Activated CD4-positive, CD25-positive, alpha-beta regulatory T cell treated with anti-CD3 and anti-CD28 coated beads, Interleukin-2, amount 50 U/mL, for 24 hours (primary cell): Measurements from ENCODE around the gene CD300LB.

Experiments used
- ATAC-seq, 2 donors: fragments of 150-1000 bp; cut with Tn5 transposase; one replicate each; pipeline ENCODE4 v1.10.0; 2021; ENCODE audit warnings: mild to moderate bottlenecking in 1 of 2, moderate library complexity in 1 of 2

Gene CD300LB

GRCh38 chr17:74547736-74548135, 16.5 kb upstream of the CD300LB start:
- ATAC-seq, result no peak

GRCh38 chr17:74547264-74547663, 16.0 kb upstream of the CD300LB start:
- ATAC-seq, result no peak

- no peak for ATAC-seq
Observed at GRCh38 chr17:74546586-74546985, 15.3 kb upstream of the CD300LB start.

- peak in 1 of 2 donors; percentile 36 for ATAC-seq
Observed at GRCh38 chr17:74545843-74546230, 14.6 kb upstream of the CD300LB start, which contains the start of gene CD300C. Gene CD300C (minus strand): TSS chr17:74546115. CDS start chr17:74545782, 333 bp downstream.

GRCh38 chr17:74544991-74545842, 13.9 kb upstream of the CD300LB start:
- no peak for ATAC-seq

- ATAC-seq, result no peak
Observed at GRCh38 chr17:74543891-74544760, 12.9 kb upstream of the CD300LB start.

GRCh38 chr17:74543406-74543805, 12.1 kb upstream of the CD300LB start:
- ATAC-seq, result no peak

- ATAC-seq, result no peak
Observed at GRCh38 chr17:74542727-74543383, 11.6 kb upstream of the CD300LB start.

- no peak for ATAC-seq
Observed at GRCh38 chr17:74542166-74542565, 10.9 kb upstream of the CD300LB start.

GRCh38 chr17:74541176-74542111, 10.2 kb upstream of the CD300LB start:
- ATAC-seq, result no peak

GRCh38 chr17:74539281-74539820, 8.1 kb upstream of the CD300LB start:
- no peak for ATAC-seq

GRCh38 chr17:74536890-74537289, 5.6 kb upstream of the CD300LB start:
- no peak for ATAC-seq

GRCh38 chr17:74532115-74532514, 840 bp upstream of the CD300LB start:
- peak in 1 of 2 donors; percentile 24 for ATAC-seq

- no peak for ATAC-seq
Observed at GRCh38 chr17:74530831-74531150, 484 bp downstream of the CD300LB start.

GRCh38 chr17:74529243-74529642, 2.0 kb downstream of the CD300LB start:
- ATAC-seq, result no peak

GRCh38 chr17:74528491-74529199, 2.6 kb downstream of the CD300LB start:
- peak; percentile 39 to 68 for ATAC-seq

GRCh38 chr17:74527756-74528155, 3.5 kb downstream of the CD300LB start:
- no peak for ATAC-seq

GRCh38 chr17:74527081-74527480, 4.2 kb downstream of the CD300LB start:
- ATAC-seq, result no peak

GRCh38 chr17:74526681-74527080, 4.6 kb downstream of the CD300LB start:
- no peak for ATAC-seq

GRCh38 chr17:74525781-74526288, 5.4 kb downstream of the CD300LB start:
- no peak for ATAC-seq

- ATAC-seq, result no peak
Observed at GRCh38 chr17:74525465-74525725, 5.9 kb downstream of the CD300LB start.
